Measurements from ENCODE around the gene JMJD8. TPM values are rescaled to one million over a fixed set of nuclear protein-coding genes. Genes with fewer than 3 reads are reported as not detected.
A peak's percentile ranks its signal among the peaks of the same experiment; 100 is the strongest.

Gene JMJD8
- total and polyA plus RNA-seq, 9 of the 15 experiments (the other 6 are each of a cell fraction or from before 2014, with no cell fraction given): 1.2 to 50.6 (median 29.3) TPM

DNA sequence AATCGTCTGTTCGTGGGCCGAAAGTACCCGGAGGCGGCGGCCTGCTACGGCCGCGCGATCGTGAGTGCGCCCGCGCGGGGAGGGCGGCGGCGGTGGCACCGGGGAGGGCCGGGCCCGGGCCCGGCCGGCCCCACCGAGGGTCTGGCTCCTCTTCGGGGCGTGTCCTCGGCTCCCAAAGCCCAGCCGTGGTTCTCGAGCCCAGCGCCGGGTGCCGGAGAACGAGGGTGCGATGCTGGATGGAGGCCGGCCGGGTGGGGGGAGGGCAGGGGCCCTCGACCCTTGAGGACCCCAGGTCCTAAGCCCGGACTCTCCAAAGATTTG lies 3.5 kb downstream of the JMJD8 start (continued):
- TF ChIP-seq ZNF175 (CRISPR knock-in tag; IDR thresholded peaks at IDR 0.05; ENCODE audit: low read depth): no peak
- TF ChIP-seq ZNF324 (CRISPR knock-in tag; IDR thresholded peaks at IDR 0.05): no peak
- TF ChIP-seq RBBP5 (IDR thresholded peaks at IDR 0.05; ENCODE audit: borderline replicate concordance, insufficient read depth, low read length, poor library complexity, severe bottlenecking): peak; percentile 9
- no peak for TF ChIP-seq CHD2 (IDR thresholded peaks at IDR 0.05; ENCODE audit: low read depth, low read length)
- 0 out of 2 replicates have a peak, but pooled peaks have one; percentile 6 for TF ChIP-seq ZFX (CRISPR knock-in tag; IDR thresholded peaks at IDR 0.05)
- peak; percentile 34 for TF ChIP-seq CCNT2 (IDR thresholded peaks at IDR 0.05; ENCODE audit: borderline replicate concordance, extremely low read depth, insufficient read length, low read depth, low read length)
- TF ChIP-seq, protein P1, sequence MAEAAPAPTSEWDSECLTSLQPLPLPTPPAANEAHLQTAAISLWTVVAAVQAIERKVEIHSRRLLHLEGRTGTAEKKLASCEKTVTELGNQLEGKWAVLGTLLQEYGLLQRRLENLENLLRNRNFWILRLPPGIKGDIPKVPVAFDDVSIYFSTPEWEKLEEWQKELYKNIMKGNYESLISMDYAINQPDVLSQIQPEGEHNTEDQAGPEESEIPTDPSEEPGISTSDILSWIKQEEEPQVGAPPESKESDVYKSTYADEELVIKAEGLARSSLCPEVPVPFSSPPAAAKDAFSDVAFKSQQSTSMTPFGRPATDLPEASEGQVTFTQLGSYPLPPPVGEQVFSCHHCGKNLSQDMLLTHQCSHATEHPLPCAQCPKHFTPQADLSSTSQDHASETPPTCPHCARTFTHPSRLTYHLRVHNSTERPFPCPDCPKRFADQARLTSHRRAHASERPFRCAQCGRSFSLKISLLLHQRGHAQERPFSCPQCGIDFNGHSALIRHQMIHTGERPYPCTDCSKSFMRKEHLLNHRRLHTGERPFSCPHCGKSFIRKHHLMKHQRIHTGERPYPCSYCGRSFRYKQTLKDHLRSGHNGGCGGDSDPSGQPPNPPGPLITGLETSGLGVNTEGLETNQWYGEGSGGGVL (CRISPR knock-in tag; IDR thresholded peaks at IDR 0.05): no peak
- no peak for TF ChIP-seq MAX (CRISPR knock-in tag; IDR thresholded peaks at IDR 0.05)
- no peak for TF ChIP-seq ZNF644 (tag; IDR thresholded peaks at IDR 0.05; ENCODE audit: low read depth)
- TF ChIP-seq DMBX1 (CRISPR knock-in tag; IDR thresholded peaks at IDR 0.05; ENCODE audit: borderline replicate concordance): no peak
- TF ChIP-seq FIP1L1 (IDR thresholded peaks at IDR 0.05; ENCODE audit: low read depth, low read length, poor library complexity, severe bottlenecking): no peak
- TF ChIP-seq ZNF436 (CRISPR knock-in tag; IDR thresholded peaks at IDR 0.05): no peak
- TF ChIP-seq YY1 (IDR thresholded peaks at IDR 0.05; ENCODE audit: borderline replicate concordance in 1 of 3, control insufficient read depth in 1 of 3, extremely low read depth in 1 of 3, insufficient read depth in 3 of 3, insufficient read length in 1 of 3, insufficient replicate concordance in 2 of 3, low read depth in 1 of 3, low read length in 2 of 3): no peak
- TF ChIP-seq NONO (IDR thresholded peaks at IDR 0.05; ENCODE audit: low read depth in 2 of 2, low read length in 1 of 2): no peak
- TF ChIP-seq ZNF589 (CRISPR knock-in tag; IDR thresholded peaks at IDR 0.05; ENCODE audit: low read depth): no peak
- TF ChIP-seq, protein P2, sequence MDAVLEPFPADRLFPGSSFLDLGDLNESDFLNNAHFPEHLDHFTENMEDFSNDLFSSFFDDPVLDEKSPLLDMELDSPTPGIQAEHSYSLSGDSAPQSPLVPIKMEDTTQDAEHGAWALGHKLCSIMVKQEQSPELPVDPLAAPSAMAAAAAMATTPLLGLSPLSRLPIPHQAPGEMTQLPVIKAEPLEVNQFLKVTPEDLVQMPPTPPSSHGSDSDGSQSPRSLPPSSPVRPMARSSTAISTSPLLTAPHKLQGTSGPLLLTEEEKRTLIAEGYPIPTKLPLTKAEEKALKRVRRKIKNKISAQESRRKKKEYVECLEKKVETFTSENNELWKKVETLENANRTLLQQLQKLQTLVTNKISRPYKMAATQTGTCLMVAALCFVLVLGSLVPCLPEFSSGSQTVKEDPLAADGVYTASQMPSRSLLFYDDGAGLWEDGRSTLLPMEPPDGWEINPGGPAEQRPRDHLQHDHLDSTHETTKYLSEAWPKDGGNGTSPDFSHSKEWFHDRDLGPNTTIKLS (IDR thresholded peaks at IDR 0.05; ENCODE audit: borderline replicate concordance, low read depth): no peak
- TF ChIP-seq, protein P3, sequence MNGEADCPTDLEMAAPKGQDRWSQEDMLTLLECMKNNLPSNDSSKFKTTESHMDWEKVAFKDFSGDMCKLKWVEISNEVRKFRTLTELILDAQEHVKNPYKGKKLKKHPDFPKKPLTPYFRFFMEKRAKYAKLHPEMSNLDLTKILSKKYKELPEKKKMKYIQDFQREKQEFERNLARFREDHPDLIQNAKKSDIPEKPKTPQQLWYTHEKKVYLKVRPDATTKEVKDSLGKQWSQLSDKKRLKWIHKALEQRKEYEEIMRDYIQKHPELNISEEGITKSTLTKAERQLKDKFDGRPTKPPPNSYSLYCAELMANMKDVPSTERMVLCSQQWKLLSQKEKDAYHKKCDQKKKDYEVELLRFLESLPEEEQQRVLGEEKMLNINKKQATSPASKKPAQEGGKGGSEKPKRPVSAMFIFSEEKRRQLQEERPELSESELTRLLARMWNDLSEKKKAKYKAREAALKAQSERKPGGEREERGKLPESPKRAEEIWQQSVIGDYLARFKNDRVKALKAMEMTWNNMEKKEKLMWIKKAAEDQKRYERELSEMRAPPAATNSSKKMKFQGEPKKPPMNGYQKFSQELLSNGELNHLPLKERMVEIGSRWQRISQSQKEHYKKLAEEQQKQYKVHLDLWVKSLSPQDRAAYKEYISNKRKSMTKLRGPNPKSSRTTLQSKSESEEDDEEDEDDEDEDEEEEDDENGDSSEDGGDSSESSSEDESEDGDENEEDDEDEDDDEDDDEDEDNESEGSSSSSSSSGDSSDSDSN (IDR thresholded peaks at IDR 0.05; ENCODE audit: borderline replicate concordance in 1 of 2, low read depth in 2 of 2, low read length in 2 of 2): 0 out of 4 replicates have a peak, but pooled peaks of 1 of the 2 experiments have one; percentile 27
- no peak for TF ChIP-seq MAFF (IDR thresholded peaks at IDR 0.05; ENCODE audit: low read length)
- TF ChIP-seq KLF6 (CRISPR knock-in tag; IDR thresholded peaks at IDR 0.05; ENCODE audit: borderline replicate concordance): no peak
- no peak for TF ChIP-seq MTA1 (IDR thresholded peaks at IDR 0.05; ENCODE audit: borderline replicate concordance)
- no peak for TF ChIP-seq ZZZ3 (IDR thresholded peaks at IDR 0.05)
- no peak for TF ChIP-seq GATAD2A (IDR thresholded peaks at IDR 0.05)
- TF ChIP-seq IFI16 (CRISPR knock-in tag; IDR thresholded peaks at IDR 0.05): no peak

All from K562 (cell line).